Activated CD4-positive, alpha-beta T cell treated with anti-CD3 and anti-CD28 coated beads, Interleukin-2, amount 10 ng/mL, durations not matched to agents 7 days and 5 days (primary cell): ENCODE results near the gene ELP2. TPM values are rescaled to one million over a fixed set of nuclear protein-coding genes. Genes with fewer than 3 reads are reported as not detected.

Source experiments
- CTCF ChIA-PET: fragments of 350-600 bp; sonication (Branson Sonifier 250); formaldehyde crosslinking; loops from one replicate; lab custom pipeline; 2021; ENCODE audit warnings: antibody characterized with exemption; lab: Charles Lee
- POLR2A ChIA-PET: fragments of 350-600 bp; sonication (Branson Sonifier 250); formaldehyde crosslinking; loops from one replicate; lab custom pipeline; 2021; ENCODE audit warnings: antibody characterized with exemption; lab: Charles Lee
- DNase-seq: peaks from one replicate; pipeline ENCODE4 v3.0.0-alpha.2; 2020
- H3K27ac Mint-ChIP-seq: one replicate; pipeline ENCODE4 v1.8.0; 2021; ENCODE audit warnings: mild to moderate bottlenecking, moderate library complexity, mixed read lengths
- H3K27me3 Mint-ChIP-seq: one replicate; pipeline ENCODE4 v1.8.0; 2021; ENCODE audit warnings: mixed read lengths
- H3K36me3 Mint-ChIP-seq: one replicate; pipeline ENCODE4 v1.8.0; 2021; ENCODE audit warnings: low read depth, mixed read lengths
- H3K4me1 Mint-ChIP-seq: one replicate; pipeline ENCODE4 v1.8.0; 2021; ENCODE audit warnings: mixed read lengths
- H3K4me3 Mint-ChIP-seq: one replicate; pipeline ENCODE4 v1.8.0; 2021; ENCODE audit warnings: mild to moderate bottlenecking, moderate library complexity, mixed read lengths
- H3K9me3 Mint-ChIP-seq: one replicate; pipeline ENCODE4 v1.8.0; 2021; ENCODE audit warnings: mixed read lengths
- total RNA-seq, 2 experiments: library from RNA; stranded (reverse); gene quantifications; one replicate each; pipeline ENCODE4 v1.2.3, GENCODE V29; 2021

The ELP2 gene
- total RNA-seq, 2 experiments from 2014 or later: 63.3 to 72.8 TPM

DNA sequence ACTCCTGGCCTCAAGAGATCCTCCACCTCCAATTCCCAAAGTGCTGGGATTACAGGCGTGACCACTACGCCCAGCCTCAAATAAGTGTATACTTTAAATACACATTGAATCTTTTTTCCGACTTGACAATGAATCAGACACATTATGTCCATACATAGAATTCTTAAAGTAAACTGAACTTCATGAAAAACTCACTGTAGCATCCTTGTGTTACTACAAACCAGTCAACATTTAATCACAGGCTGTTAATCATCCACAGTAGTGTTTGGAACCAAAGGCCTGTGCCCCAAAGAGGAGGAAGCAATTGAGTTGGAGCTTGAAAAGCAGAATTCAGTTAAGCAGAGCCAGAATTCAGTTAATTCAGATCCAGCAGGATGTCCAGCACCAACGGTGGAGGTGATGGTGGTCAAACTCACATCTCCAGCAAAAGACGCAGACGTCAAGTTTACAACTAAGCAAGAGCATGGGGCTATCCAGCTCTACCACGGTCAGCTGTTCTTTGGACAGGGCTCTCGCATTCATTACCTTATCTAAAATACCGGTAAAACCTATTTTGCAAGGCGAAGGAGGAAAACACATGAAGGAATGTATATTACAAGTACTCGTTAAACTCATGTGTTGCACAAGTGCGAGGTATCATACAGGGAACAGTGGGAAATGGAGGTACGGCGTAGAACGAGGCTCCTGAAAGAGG lies 1.7 kb upstream of the ELP2 start:
- Mint-ChIP-seq H3K4me3 (peak overlapping the region; percentile 83), H3K27me3 (no peaks in the 10 kb centered on the region), H3K4me1 (peaks cover 61% of the 10 kb centered on the region), H3K9me3 (no peaks in the 10 kb centered on the region), H3K36me3 (peaks cover 27% of the 10 kb centered on the region), H3K27ac (peak overlapping the region; percentile 97)
- POLR2A ChIA-PET: interaction anchor here (0.7 kb wide), 1 partner anchor 11 kb away, joined by 3 read pairs; no protein-coding TSS in a partner anchor
- CTCF ChIA-PET: interaction anchor here (1.2 to 3.5 kb wide), 3 partner anchors 8 to 19 kb away, joined by 3 to 12 read pairs (median 3); no protein-coding TSS in a partner anchor
- DNase-seq: no peak

DNA sequence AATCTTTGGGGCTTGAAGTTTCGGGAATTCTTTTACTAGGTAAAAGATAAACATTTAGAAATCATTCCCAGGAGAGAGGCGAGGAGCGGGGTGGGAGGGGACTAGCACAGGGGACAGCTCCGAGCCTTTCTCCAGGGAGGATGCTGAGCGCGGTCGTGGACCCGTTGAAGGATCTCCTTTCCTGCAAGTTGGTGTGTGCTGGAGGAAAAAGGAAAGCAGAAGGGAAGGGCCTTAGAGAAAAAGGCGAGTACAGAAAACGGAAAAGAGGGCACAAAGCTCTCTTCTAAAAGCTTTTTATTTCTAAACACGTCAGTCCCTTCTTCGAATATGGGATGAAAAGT lies 1.2 kb upstream of the ELP2 start:
- CTCF ChIA-PET: interaction anchor here (1.2 to 3.5 kb wide), 3 partner anchors 9 to 18 kb away, joined by 3 to 12 read pairs (median 4); no protein-coding TSS in a partner anchor
- Mint-ChIP-seq H3K4me1 (peaks cover 58% of the 10 kb centered on the region), H3K9me3 (no peaks in the 10 kb centered on the region), H3K27me3 (no peaks in the 10 kb centered on the region), H3K4me3 (peak overlapping the region; percentile 83), H3K27ac (peak overlapping the region; percentile 97), H3K36me3 (peaks cover 25% of the 10 kb centered on the region)
- POLR2A ChIA-PET: interaction anchor here (0.6 to 0.7 kb wide), 2 partner anchors 11 to 15 kb away, joined by 3 to 7 read pairs; no protein-coding TSS in a partner anchor
- DNase-seq: no peak

DNA sequence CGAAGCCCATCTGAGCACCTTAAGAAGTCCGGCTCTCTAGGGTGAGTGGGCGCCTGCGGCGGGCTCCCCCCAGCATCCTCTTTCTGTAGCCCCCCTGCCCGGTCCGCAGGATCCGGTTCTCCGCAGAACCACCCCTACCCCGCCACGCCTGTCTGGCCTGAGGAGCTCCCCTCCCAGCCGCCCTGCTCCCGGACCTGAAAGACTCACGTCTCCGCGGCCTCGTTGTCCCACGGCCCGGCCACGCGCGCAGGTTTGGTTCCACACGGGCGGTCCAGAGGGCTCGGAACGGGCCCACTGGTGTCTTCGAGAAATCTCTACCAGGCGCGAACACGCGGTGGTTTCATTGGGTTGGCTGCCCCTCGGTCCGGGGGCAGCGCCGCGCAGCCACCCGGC lies 796 bp upstream of the ELP2 start:
- POLR2A ChIA-PET: interaction anchor here (0.6 kb wide), 2 partner anchors 14 to 847 kb away, joined by 6 to 7 read pairs; no protein-coding TSS in a partner anchor
- no peak for DNase-seq
- Mint-ChIP-seq H3K27ac (peak overlapping the region; percentile 97), H3K4me3 (peak overlapping the region; percentile 83), H3K27me3 (no peaks in the 10 kb centered on the region), H3K36me3 (peaks cover 23% of the 10 kb centered on the region), H3K4me1 (peaks cover 57% of the 10 kb centered on the region), H3K9me3 (no peaks in the 10 kb centered on the region)
- CTCF ChIA-PET: interaction anchor here (1.2 to 3.5 kb wide), 4 partner anchors 9 to 111 kb away, joined by 3 to 12 read pairs (median 4); no protein-coding TSS in a partner anchor

DNA sequence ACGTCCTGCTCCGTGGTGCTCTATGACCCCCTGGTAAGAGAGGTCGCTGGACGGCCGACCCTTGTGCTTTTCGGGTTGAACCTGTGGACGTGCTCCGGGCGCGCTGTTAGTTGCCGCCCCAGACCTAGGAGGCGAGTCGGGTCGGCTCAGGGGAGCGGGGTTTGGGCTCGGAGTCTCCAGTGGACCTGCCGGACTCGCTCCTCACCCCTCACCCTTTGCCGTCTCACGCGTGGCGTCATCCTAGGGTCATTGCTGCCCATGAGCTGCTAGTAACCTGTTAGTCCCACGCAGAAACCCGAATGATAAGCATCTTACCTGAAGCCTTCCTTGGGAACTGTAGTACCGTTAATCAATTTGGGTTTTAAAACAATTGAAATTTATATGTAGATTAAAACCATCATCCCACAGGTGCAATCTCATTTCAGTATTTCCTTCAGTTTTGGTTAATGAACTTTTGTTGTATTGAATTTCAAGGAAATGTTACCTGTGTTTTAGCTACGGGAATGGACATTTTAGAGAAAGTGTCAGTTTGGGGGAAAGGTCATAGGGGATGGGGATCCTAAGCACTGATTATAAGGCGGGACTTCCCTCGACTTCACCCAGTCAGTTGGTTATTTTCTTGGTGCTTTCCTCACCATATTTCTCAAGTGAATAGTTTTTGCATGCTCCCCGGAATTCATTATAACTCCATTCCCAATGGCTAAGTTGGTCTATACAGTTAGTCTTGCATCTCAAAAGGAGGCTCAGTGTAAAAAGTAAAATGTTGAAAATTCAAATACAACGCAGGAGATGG lies 536 bp downstream of the ELP2 start:
- H3K27me3 Mint-ChIP-seq: no peaks in the 10 kb centered on the region
- H3K4me1 Mint-ChIP-seq: peaks cover 56% of the 10 kb centered on the region
- H3K4me3 Mint-ChIP-seq: peak overlapping the region; percentile 83
- ChIA-PET CTCF (interaction anchor here (0.8 to 3.5 kb wide), 3 partner anchors 10 to 113 kb away, joined by 3 to 12 read pairs (median 4); no protein-coding TSS in a partner anchor), POLR2A (no interaction called here)
- peak overlapping the region; percentile 97 for H3K27ac Mint-ChIP-seq
- no peak for DNase-seq
- H3K36me3 Mint-ChIP-seq: peaks cover 14% of the 10 kb centered on the region
- H3K9me3 Mint-ChIP-seq: no peaks in the 10 kb centered on the region

DNA sequence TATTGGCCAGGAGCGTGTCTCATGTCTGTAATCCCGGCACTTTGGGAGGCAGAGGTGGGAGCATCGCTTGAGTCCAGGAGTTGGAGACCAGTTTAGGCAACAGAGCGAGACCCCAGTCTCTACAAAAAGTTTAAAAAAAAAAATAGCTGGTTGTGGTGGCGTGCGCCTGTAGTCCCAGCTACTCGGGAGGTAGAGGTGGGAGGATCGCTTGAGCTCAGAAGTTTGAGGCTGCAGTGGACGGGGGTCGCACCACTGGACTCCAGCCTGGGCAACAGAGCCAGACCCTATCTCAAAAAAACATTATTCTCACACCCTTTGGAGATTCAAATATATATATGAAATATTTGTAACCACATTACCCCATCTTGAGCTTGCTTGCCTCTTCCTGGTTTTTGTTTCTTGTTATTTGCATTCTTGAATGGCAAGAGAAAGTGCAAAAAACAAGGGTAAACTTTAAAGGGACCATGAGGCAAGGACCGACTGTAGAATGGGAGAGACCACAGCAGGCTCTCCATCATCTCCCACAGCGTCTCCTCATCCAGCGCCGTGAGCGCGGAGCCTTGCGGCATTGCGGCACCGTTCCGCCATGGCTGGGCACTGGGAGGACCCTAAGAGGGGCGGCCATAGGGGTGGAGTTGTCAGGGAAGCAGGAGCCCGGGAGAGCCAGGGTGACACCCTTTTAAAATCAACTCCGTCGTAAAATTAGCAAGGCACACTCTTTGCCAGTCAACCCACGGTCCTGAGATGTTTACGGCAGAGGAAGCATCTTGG lies 1.4 kb downstream of the ELP2 start:
- no peaks in the 10 kb centered on the region for H3K27me3 Mint-ChIP-seq
- H3K4me3 Mint-ChIP-seq: peak overlapping the region; percentile 83
- POLR2A ChIA-PET: no interaction called here
- CTCF ChIA-PET: interaction anchor here (0.8 to 3.5 kb wide), 2 partner anchors 11 to 18 kb away, joined by 3 to 12 read pairs; no protein-coding TSS in a partner anchor
- H3K27ac Mint-ChIP-seq: peak overlapping the region; percentile 97
- H3K36me3 Mint-ChIP-seq: peaks cover 16% of the 10 kb centered on the region
- H3K4me1 Mint-ChIP-seq: peaks cover 55% of the 10 kb centered on the region
- no peak for DNase-seq
- H3K9me3 Mint-ChIP-seq: no peaks in the 10 kb centered on the region

DNA sequence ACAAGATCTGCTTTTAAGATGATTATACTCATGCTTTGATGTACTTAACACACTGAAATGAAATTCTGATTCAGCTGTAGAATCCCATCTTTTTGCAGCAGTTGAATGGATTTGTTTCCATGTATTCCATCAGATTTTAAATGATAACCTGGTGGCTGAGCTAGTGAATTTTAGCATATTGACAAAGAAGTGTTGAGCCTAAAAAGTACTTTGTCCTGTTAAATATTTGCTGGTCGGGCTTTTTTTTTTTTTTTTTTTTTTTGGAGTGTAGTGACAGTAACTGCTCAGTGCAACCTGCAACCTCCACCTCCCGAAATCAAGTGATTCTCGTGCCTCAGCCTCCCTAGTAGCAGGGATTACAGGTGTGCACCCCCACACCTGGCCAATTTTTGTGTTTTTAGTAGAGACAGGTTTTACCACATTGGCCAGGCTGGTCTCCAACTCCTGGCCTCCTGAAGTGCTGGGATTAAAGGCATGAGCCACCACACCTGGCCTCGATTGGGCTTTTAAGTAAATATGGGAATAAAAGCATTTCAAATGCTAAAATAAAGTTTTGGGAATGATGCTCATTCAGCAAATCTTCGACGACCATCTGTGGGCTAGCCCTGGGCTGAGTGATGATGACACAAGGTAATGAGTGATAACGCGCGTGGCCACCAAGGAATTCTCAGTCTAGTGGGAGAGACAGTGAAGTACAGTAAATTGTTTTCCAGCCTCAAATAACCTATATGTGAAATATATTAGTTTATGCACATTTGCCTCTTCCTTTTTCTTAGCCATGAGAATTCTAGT lies 2.2 kb downstream of the ELP2 start:
- H3K36me3 Mint-ChIP-seq: peaks cover 22% of the 10 kb centered on the region
- CTCF ChIA-PET: no interaction called here
- H3K4me3 Mint-ChIP-seq: peak overlapping the region; percentile 83
- no peaks in the 10 kb centered on the region for H3K9me3 Mint-ChIP-seq
- DNase-seq: no peak
- no peak overlapping the region for H3K27ac Mint-ChIP-seq
- H3K27me3 Mint-ChIP-seq: no peaks in the 10 kb centered on the region
- peaks cover 50% of the 10 kb centered on the region for H3K4me1 Mint-ChIP-seq
- POLR2A ChIA-PET: no interaction called here

DNA sequence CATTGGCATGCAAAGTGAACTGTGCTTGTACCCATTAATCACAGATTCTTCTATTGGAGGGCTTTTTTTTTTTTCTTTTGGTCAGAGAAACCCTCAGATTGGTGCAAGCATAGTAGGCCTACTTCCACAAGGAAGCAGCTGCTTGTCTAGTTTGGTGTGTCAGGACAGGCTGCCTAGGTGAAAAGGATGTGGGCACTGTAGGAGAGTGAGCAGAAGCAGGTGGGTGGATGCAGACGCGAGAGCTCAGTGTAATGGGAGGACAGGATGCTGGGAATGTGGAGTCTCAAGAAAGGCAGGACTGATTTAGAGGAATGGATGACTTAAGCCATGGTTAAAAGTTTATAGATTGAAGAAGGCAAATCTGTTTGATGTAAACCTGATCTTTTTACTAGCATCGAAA lies 3.1 kb downstream of the ELP2 start:
- H3K27me3 Mint-ChIP-seq: no peaks in the 10 kb centered on the region
- no peak overlapping the region for H3K4me3 Mint-ChIP-seq
- CTCF ChIA-PET: no interaction called here
- peaks cover 46% of the 10 kb centered on the region for H3K4me1 Mint-ChIP-seq
- H3K36me3 Mint-ChIP-seq: peaks cover 29% of the 10 kb centered on the region
- no peak for DNase-seq
- POLR2A ChIA-PET: no interaction called here
- H3K9me3 Mint-ChIP-seq: no peaks in the 10 kb centered on the region
- peak overlapping the region; percentile 67 for H3K27ac Mint-ChIP-seq

DNA sequence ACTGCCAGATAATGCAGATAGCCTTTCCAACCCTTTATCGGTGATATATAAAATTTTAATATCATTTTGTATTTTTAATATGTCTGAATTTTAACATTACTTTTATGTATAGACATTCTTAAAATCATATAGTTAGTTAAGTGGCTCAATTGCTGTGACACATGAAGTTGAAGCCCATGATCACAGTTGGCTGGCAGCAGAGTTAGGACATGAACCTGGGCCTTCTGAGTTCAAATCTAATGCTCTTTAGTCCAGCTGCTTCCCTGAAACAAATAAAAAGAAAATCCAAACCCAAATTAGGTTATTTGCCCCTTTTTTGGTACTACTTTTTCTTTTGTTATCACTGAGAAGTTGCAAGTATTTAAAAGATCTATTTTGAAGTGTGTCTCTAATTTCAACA lies 5.6 kb downstream of the ELP2 start:
- CTCF ChIA-PET: no interaction called here
- Mint-ChIP-seq H3K9me3 (no peaks in the 10 kb centered on the region), H3K4me3 (no peak overlapping the region), H3K36me3 (peaks cover 40% of the 10 kb centered on the region), H3K27me3 (no peaks in the 10 kb centered on the region), H3K4me1 (peaks cover 37% of the 10 kb centered on the region), H3K27ac (no peak overlapping the region)
- POLR2A ChIA-PET: no interaction called here
- DNase-seq: no peak

DNA sequence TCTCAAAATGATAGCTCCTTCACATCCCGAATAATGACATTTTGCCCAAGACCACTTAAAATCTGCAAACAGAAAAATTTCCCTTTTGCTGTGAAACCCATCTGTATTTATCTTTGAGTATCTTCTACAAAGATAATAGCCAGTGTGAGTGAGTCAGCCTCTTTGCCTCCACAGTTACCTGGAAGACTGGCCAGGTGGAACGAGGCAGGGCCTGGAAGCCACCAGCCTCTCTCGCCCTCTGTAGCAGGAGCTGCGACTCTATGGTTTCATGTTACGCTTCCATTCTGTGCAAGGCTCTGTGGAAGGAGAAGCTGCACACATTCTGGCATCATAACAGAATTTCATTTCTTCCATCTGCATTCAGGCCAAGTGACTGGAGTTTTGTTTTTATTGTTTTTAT lies 9.5 kb downstream of the ELP2 start:
- no peaks in the 10 kb centered on the region for H3K9me3 Mint-ChIP-seq
- peaks cover 18% of the 10 kb centered on the region for H3K4me1 Mint-ChIP-seq
- H3K27ac Mint-ChIP-seq: no peak overlapping the region
- no peaks in the 10 kb centered on the region for H3K27me3 Mint-ChIP-seq
- H3K4me3 Mint-ChIP-seq: no peak overlapping the region
- POLR2A ChIA-PET: interaction anchor here (0.8 kb wide), 1 partner anchor 11 kb away, joined by 3 read pairs; no protein-coding TSS in a partner anchor
- no peak for DNase-seq
- peaks cover 53% of the 10 kb centered on the region for H3K36me3 Mint-ChIP-seq
- CTCF ChIA-PET: interaction anchor here (0.8 kb wide), 1 partner anchor 12 kb away, joined by 3 read pairs; no protein-coding TSS in a partner anchor

DNA sequence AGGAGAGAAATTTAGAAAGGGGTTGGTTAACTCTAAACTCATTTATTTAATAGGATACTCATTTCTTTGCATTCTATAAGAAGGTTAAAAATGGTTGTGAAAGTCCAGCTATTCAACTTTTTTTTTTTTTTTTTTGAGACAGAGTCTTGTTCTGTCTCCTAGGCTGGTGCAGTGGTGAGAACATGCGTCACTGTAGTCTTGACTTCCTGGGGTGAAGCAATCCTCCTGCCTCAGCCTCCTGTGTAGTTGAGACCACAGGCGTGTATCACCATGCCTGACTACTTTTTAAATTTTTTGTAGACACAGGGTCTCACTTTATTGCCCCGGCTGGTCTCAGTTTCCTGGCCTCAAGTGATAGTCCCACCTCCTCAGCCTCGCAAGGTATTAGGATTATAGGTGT lies 11.9 kb downstream of the ELP2 start:
- Mint-ChIP-seq H3K36me3 (peaks cover 58% of the 10 kb centered on the region), H3K9me3 (no peaks in the 10 kb centered on the region)
- POLR2A ChIA-PET: no interaction called here

DNA sequence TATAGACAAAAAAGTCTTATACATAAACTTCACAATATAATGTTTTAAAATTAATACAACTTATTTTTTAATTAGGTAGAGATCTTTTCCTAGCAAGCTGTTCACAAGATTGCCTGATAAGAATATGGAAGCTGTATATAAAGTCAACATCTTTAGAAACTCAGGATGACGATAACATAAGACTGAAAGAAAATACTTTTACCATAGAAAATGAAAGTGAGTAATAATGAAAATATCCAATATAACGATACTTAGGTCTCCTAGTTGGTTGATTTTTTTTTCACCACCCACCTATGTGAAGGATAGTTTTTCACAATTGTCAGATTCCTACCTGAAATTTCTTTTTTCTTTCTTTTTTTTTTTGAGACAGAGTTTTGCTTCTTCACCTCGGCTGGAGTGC lies 13.1 kb downstream of the ELP2 start:
- Mint-ChIP-seq H3K27me3 (no peaks in the 10 kb centered on the region), H3K9me3 (no peaks in the 10 kb centered on the region), H3K4me1 (peaks cover 10% of the 10 kb centered on the region), H3K36me3 (peaks cover 49% of the 10 kb centered on the region), H3K27ac (no peak overlapping the region), H3K4me3 (no peak overlapping the region)
- no peak for DNase-seq
- POLR2A ChIA-PET: interaction anchor here (0.6 kb wide), 1 partner anchor 14 kb away, joined by 7 read pairs; the partner anchor contains the start of gene SLC39A6
- CTCF ChIA-PET: interaction anchor here (0.7 kb wide), 1 partner anchor 1274 kb away, joined by 9 read pairs; no protein-coding TSS in a partner anchor

More for the DNA sequence above, 11.9 kb downstream of the ELP2 start:
- CTCF ChIA-PET: no interaction called here
- no peak for DNase-seq
- peaks cover 11% of the 10 kb centered on the region for H3K4me1 Mint-ChIP-seq
- H3K4me3 Mint-ChIP-seq: no peak overlapping the region
- no peaks in the 10 kb centered on the region for H3K27me3 Mint-ChIP-seq
- H3K27ac Mint-ChIP-seq: peak overlapping the region; percentile 2
